ENCODE results near the gene MORN1. TPM values are rescaled to one million over a fixed set of nuclear protein-coding genes. Genes with fewer than 3 reads are reported as not detected.

MORN1 gene
- total and polyA plus RNA-seq, 9 of the 15 experiments (the other 6 are each of a cell fraction or from before 2014, with no cell fraction given) = 0.24 to 9.3 (median 4.2) TPM

- TF ChIP-seq, protein P1, sequence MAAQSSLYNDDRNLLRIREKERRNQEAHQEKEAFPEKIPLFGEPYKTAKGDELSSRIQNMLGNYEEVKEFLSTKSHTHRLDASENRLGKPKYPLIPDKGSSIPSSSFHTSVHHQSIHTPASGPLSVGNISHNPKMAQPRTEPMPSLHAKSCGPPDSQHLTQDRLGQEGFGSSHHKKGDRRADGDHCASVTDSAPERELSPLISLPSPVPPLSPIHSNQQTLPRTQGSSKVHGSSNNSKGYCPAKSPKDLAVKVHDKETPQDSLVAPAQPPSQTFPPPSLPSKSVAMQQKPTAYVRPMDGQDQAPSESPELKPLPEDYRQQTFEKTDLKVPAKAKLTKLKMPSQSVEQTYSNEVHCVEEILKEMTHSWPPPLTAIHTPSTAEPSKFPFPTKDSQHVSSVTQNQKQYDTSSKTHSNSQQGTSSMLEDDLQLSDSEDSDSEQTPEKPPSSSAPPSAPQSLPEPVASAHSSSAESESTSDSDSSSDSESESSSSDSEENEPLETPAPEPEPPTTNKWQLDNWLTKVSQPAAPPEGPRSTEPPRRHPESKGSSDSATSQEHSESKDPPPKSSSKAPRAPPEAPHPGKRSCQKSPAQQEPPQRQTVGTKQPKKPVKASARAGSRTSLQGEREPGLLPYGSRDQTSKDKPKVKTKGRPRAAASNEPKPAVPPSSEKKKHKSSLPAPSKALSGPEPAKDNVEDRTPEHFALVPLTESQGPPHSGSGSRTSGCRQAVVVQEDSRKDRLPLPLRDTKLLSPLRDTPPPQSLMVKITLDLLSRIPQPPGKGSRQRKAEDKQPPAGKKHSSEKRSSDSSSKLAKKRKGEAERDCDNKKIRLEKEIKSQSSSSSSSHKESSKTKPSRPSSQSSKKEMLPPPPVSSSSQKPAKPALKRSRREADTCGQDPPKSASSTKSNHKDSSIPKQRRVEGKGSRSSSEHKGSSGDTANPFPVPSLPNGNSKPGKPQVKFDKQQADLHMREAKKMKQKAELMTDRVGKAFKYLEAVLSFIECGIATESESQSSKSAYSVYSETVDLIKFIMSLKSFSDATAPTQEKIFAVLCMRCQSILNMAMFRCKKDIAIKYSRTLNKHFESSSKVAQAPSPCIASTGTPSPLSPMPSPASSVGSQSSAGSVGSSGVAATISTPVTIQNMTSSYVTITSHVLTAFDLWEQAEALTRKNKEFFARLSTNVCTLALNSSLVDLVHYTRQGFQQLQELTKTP (IDR thresholded peaks at IDR 0.05; ENCODE audit: low read depth in 1 of 2, partially characterized antibody in 2 of 2) = no peak
- TF ChIP-seq ZNF124 (CRISPR knock-in tag; IDR thresholded peaks at IDR 0.05) (no peak), SFPQ (IDR thresholded peaks at IDR 0.05; ENCODE audit: low read depth, low read length) (no peak), ZNF589 (CRISPR knock-in tag; IDR thresholded peaks at IDR 0.05; ENCODE audit: low read depth) (no peak), ZNF436 (CRISPR knock-in tag; IDR thresholded peaks at IDR 0.05) (no peak), ZFP36 (IDR thresholded peaks at IDR 0.05; ENCODE audit: low read depth, low read length, partially characterized antibody) (no peak), KAT8 (IDR thresholded peaks at IDR 0.05; ENCODE audit: low read depth) (no peak), HLTF (IDR thresholded peaks at IDR 0.05) (no peak), GATAD2B (IDR thresholded peaks at IDR 0.05; ENCODE audit: borderline replicate concordance) (no peak), ZNF318 (IDR thresholded peaks at IDR 0.05; ENCODE audit: borderline replicate concordance in 1 of 2, low read depth in 1 of 2) (no peak)
- TF ChIP-seq, protein P2, sequence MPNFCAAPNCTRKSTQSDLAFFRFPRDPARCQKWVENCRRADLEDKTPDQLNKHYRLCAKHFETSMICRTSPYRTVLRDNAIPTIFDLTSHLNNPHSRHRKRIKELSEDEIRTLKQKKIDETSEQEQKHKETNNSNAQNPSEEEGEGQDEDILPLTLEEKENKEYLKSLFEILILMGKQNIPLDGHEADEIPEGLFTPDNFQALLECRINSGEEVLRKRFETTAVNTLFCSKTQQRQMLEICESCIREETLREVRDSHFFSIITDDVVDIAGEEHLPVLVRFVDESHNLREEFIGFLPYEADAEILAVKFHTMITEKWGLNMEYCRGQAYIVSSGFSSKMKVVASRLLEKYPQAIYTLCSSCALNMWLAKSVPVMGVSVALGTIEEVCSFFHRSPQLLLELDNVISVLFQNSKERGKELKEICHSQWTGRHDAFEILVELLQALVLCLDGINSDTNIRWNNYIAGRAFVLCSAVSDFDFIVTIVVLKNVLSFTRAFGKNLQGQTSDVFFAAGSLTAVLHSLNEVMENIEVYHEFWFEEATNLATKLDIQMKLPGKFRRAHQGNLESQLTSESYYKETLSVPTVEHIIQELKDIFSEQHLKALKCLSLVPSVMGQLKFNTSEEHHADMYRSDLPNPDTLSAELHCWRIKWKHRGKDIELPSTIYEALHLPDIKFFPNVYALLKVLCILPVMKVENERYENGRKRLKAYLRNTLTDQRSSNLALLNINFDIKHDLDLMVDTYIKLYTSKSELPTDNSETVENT (CRISPR knock-in tag; IDR thresholded peaks at IDR 0.05) = no peak
Measured at GRCh38 chr1:2336499-2336898, 54.9 kb downstream of the MORN1 start (continued).

Measured in K562 (cell line).